Measurements from ENCODE around the gene FYB1.

The FYB1 gene

DNA sequence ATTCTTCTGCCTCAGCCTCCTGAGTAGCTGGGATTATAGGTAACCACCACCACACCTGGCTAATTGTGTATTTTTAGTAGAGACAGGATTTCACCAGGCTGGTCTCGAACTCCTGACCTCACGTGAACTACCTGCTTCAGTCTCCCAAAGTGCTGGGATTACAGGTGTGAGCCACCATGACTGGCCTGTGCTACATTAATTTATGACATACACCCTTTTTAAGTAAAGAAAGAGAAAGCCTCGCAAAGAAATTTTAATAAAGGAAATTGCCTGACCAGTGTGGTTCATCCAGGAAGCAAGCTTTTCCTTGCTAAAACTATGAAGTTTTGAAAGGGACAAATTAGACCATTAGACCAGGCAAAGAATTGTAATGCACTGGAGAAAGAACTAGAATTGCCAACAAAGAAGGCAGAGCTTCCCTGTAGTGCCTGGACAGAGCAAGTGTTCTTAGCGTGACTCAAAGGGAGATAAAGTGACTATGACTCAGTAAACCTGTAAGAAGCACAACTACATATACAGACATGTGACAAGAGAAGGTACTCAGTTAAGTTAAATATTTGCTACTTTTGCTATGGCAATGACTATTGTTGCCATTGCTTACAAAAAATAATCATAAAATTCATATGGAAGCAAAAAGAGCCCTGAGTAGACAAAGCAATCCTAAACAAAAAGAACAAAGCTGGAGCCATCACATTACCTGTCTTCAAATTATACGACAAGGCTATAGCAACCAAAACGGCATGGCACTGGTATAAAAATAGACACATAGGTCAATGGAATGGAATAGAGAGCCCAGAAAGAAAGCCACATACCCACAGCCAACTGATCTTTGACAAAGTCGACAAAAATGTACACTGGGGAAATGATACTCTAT, 54.6 kb downstream of the FYB1 start:
- H3K27me3 Mint-ChIP-seq, result no peaks in the 10 kb centered on the region
- peak overlapping the region; percentile 91 for H3K27ac Mint-ChIP-seq
- H3K36me3 Mint-ChIP-seq, result peaks cover 64% of the 10 kb centered on the region
- H3K9me3 Mint-ChIP-seq, result no peaks in the 10 kb centered on the region
- CTCF ChIA-PET, result interaction anchor here (0.6 to 3.6 kb wide), 9 partner anchors 11 to 52 kb away, joined by 3 to 18 read pairs (median 6); no protein-coding TSS in a partner anchor
- peaks cover 86% of the 10 kb centered on the region for H3K4me1 Mint-ChIP-seq
- DNase-seq, result no peak
- peak overlapping the region; percentile 52 for H3K4me3 Mint-ChIP-seq

GRCh38 chr5:39164016-39164415, 55.3 kb downstream of the FYB1 start:
- Mint-ChIP-seq H3K4me3 (peak overlapping the region; percentile 1), H3K27ac (peak overlapping the region; percentile 91), H3K4me1 (peaks cover 86% of the 10 kb centered on the region), H3K9me3 (no peaks in the 10 kb centered on the region), H3K36me3 (peaks cover 64% of the 10 kb centered on the region), H3K27me3 (no peaks in the 10 kb centered on the region)
- CTCF ChIA-PET, result interaction anchor here (1.1 to 3.6 kb wide), 5 partner anchors 11 to 53 kb away, joined by 3 to 18 read pairs (median 6); no protein-coding TSS in a partner anchor
- DNase-seq, result peak; percentile 64

GRCh38 chr5:39161578-39161977, 57.8 kb downstream of the FYB1 start:
- peaks cover 70% of the 10 kb centered on the region for H3K36me3 Mint-ChIP-seq
- no peaks in the 10 kb centered on the region for H3K27me3 Mint-ChIP-seq
- no peaks in the 10 kb centered on the region for H3K9me3 Mint-ChIP-seq
- H3K4me1 Mint-ChIP-seq, result peaks cover 86% of the 10 kb centered on the region
- DNase-seq, result no peak
- CTCF ChIA-PET, result interaction anchor here (1.9 kb wide), 1 partner anchor 11 kb away, joined by 8 read pairs; no protein-coding TSS in a partner anchor
- H3K27ac Mint-ChIP-seq, result no peak overlapping the region
- H3K4me3 Mint-ChIP-seq, result no peak overlapping the region

- CTCF ChIA-PET, result interaction anchor here (1.9 kb wide), 1 partner anchor 10 kb away, joined by 8 read pairs; no protein-coding TSS in a partner anchor
- DNase-seq, result no peak
- no peak overlapping the region for H3K4me3 Mint-ChIP-seq
Measured at GRCh38 chr5:39160576-39161213, 58.7 kb downstream of the FYB1 start.

DNA sequence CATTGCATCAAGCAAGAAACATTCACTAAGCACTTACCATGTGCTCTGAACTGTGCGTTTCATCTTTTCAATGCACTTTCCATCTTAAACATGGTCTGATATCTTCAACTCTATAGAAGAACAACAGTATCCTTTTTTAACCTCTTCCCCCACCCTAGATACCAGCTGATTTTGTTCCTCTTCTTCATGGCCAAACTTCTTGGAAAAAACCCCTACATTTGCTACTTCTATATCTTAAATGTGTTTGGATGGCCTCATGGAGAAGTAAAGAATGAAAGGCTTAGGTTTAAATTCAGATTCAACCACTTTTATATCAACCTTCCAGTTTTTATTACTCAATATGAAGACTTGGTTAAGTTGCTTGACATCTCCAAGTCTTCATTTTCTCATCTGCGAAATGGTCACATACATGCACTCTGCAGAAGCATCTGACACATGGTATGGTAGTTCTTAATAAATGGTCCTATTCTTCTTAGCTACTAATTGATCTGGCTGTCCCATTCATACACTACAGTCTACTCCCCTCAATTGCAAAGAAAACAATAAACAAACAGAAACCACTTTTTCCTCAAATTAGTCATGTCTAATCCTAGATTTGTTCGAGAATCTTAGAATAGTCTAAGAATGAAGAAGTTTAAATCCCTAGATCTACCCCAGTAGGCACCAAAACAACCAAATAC, 59.4 kb downstream of the FYB1 start:
- no peak overlapping the region for H3K4me3 Mint-ChIP-seq
- no peak overlapping the region for H3K27ac Mint-ChIP-seq
- CTCF ChIA-PET, result interaction anchor here (1.9 kb wide), 1 partner anchor 10 kb away, joined by 8 read pairs; no protein-coding TSS in a partner anchor
- no peaks in the 10 kb centered on the region for H3K27me3 Mint-ChIP-seq
- no peaks in the 10 kb centered on the region for H3K9me3 Mint-ChIP-seq
- peaks cover 83% of the 10 kb centered on the region for H3K4me1 Mint-ChIP-seq
- peaks cover 64% of the 10 kb centered on the region for H3K36me3 Mint-ChIP-seq
- no peak for DNase-seq

More at GRCh38 chr5:39160576-39161213, 58.7 kb downstream of the FYB1 start:
- H3K27ac Mint-ChIP-seq, result no peak overlapping the region
- no peaks in the 10 kb centered on the region for H3K27me3 Mint-ChIP-seq
- peaks cover 86% of the 10 kb centered on the region for H3K4me1 Mint-ChIP-seq
- H3K9me3 Mint-ChIP-seq, result no peaks in the 10 kb centered on the region
- peaks cover 68% of the 10 kb centered on the region for H3K36me3 Mint-ChIP-seq

- no peak for DNase-seq
- H3K9me3 Mint-ChIP-seq, result no peaks in the 10 kb centered on the region
- CTCF ChIA-PET, result interaction anchor here (0.8 kb wide), 1 partner anchor 59 kb away, joined by 3 read pairs; no protein-coding TSS in a partner anchor
- peaks cover 60% of the 10 kb centered on the region for H3K36me3 Mint-ChIP-seq
- no peak overlapping the region for H3K27ac Mint-ChIP-seq
- H3K4me1 Mint-ChIP-seq, result peaks cover 80% of the 10 kb centered on the region
- H3K27me3 Mint-ChIP-seq, result no peaks in the 10 kb centered on the region
- no peak overlapping the region for H3K4me3 Mint-ChIP-seq
Measured at GRCh38 chr5:39158786-39159185, 60.6 kb downstream of the FYB1 start.

GRCh38 chr5:39158127-39158593, 61.2 kb downstream of the FYB1 start:
- Mint-ChIP-seq H3K27me3 (no peaks in the 10 kb centered on the region), H3K9me3 (no peaks in the 10 kb centered on the region), H3K36me3 (peaks cover 63% of the 10 kb centered on the region), H3K4me1 (peaks cover 77% of the 10 kb centered on the region), H3K4me3 (no peak overlapping the region), H3K27ac (no peak overlapping the region)
- no peak for DNase-seq
- CTCF ChIA-PET, result interaction anchor here (0.6 to 2.5 kb wide), 2 partner anchors 59 to 78 kb away, joined by 3 to 9 read pairs; no protein-coding TSS in a partner anchor

DNA sequence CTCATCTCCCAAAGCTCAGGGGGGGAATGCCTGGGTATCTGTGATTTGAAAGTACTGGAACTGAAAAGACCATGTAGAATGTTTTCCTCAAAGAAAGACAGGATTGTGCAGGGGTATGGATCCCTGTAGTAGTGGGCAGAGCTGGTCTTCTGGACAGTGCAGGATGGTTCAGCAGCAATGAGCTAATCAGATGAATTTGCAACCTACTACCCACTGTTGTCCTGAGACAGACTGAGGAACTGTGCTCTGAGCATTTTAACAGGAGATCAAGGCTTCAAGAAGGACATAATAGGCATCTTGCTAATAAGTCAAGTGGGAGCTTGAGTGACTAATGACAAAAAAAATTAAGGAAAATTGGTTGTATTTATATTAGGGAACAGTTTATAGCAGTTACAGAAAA, 61.7 kb downstream of the FYB1 start:
- Mint-ChIP-seq H3K4me1 (peaks cover 80% of the 10 kb centered on the region), H3K36me3 (peaks cover 67% of the 10 kb centered on the region), H3K27me3 (no peaks in the 10 kb centered on the region), H3K4me3 (no peak overlapping the region), H3K27ac (no peak overlapping the region), H3K9me3 (no peaks in the 10 kb centered on the region)
- DNase-seq, result no peak
- CTCF ChIA-PET, result interaction anchor here (0.6 to 2.5 kb wide), 3 partner anchors 17 to 77 kb away, joined by 3 to 9 read pairs (median 3); no protein-coding TSS in a partner anchor

DNA sequence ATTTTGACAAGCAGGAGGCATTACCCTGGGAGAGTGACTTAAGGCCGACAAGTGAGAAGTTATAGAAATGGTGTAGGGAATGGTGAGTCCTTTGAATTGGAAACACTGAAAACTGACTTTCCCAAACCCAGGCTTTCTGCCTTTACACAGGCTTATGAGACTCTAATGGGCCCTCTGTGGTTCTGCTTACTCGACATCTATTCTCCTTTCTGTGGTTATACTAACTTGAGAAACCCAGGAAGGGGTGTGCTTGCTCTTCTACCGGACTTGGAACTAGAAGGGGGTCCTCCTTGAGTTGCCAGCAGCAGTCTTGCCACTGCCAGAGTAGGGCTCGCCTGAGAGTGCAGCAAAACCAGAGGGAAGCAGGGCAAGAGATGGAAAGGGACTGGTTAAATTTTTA, 63.3 kb downstream of the FYB1 start:
- H3K4me1 Mint-ChIP-seq, result peaks cover 84% of the 10 kb centered on the region
- peak overlapping the region; percentile 74 for H3K27ac Mint-ChIP-seq
- peaks cover 73% of the 10 kb centered on the region for H3K36me3 Mint-ChIP-seq
- no peak overlapping the region for H3K4me3 Mint-ChIP-seq
- CTCF ChIA-PET, result interaction anchor here (1.5 to 2.5 kb wide), 2 partner anchors 30 to 61 kb away, joined by 3 to 9 read pairs; no protein-coding TSS in a partner anchor
- H3K27me3 Mint-ChIP-seq, result no peaks in the 10 kb centered on the region
- no peak for DNase-seq
- H3K9me3 Mint-ChIP-seq, result no peaks in the 10 kb centered on the region

GRCh38 chr5:39151745-39152144, 67.6 kb downstream of the FYB1 start:
- Mint-ChIP-seq H3K4me3 (no peak overlapping the region), H3K4me1 (peaks cover 68% of the 10 kb centered on the region), H3K27me3 (no peaks in the 10 kb centered on the region), H3K27ac (peak overlapping the region; percentile 79), H3K36me3 (peaks cover 62% of the 10 kb centered on the region), H3K9me3 (no peaks in the 10 kb centered on the region)
- no peak for DNase-seq
- CTCF ChIA-PET, result interaction anchor here (1.5 to 7.4 kb wide), 2 partner anchors 60 to 65 kb away, joined by 4 to 52 read pairs; no protein-coding TSS in a partner anchor

DNA sequence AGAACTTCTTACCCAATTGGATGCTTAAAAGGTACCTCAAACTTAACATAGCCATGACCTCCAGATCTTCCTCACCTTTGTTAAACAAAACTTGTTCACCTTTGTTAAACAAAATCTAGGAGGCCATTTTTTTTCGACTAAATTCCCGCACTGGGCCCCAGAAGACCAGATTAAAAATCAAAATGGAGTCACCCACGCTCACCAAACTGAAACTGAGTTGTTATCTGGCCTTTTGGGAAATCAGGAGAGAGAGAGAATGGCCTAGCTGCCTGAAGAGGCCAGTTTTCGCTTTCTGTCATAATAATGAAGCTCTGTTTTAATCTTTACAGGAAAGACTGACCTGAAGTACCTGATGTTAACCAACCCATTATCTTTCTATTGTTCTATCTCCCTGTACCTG, 69.4 kb downstream of the FYB1 start:
- CTCF ChIA-PET, result interaction anchor here (1.3 to 7.4 kb wide), 4 partner anchors 11 to 133 kb away, joined by 8 to 52 read pairs (median 10); no protein-coding TSS in a partner anchor
- no peak overlapping the region for H3K4me3 Mint-ChIP-seq
- H3K9me3 Mint-ChIP-seq, result no peaks in the 10 kb centered on the region
- H3K4me1 Mint-ChIP-seq, result peaks cover 58% of the 10 kb centered on the region
- H3K27ac Mint-ChIP-seq, result peak overlapping the region; percentile 30
- peaks cover 57% of the 10 kb centered on the region for H3K36me3 Mint-ChIP-seq
- DNase-seq, result no peak
- no peaks in the 10 kb centered on the region for H3K27me3 Mint-ChIP-seq

DNA sequence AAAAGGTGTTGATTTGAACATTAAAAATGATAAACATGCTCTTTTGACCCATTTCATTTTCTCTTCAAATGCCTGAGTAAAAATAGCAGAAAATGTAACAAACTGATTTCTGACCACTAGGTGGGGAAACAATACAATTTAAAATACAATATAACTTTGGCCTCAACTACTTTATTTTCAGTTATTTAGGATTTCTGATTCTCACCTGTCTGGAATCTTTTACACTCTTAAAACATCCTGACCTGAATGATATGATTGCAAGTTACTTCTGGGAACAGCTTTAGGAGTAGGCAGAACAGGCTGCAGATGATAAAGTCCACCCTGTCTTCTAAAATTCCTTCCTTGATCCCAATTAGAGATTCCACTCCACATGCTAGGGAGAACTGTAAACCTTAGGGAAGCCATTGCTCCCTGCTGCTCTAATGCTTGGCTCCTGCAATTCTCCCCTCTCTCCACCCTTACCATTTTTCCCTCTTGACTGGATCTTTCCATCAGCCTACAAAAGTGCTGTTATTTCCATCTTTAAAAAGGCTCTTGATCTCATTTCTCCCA, 70.3 kb downstream of the FYB1 start:
- no peaks in the 10 kb centered on the region for H3K9me3 Mint-ChIP-seq
- peaks cover 53% of the 10 kb centered on the region for H3K4me1 Mint-ChIP-seq
- peak overlapping the region; percentile 26 for H3K27ac Mint-ChIP-seq
- CTCF ChIA-PET, result interaction anchor here (1.3 to 7.4 kb wide), 4 partner anchors 11 to 134 kb away, joined by 8 to 52 read pairs (median 10); no protein-coding TSS in a partner anchor
- H3K36me3 Mint-ChIP-seq, result peaks cover 57% of the 10 kb centered on the region
- no peak for DNase-seq
- H3K27me3 Mint-ChIP-seq, result no peaks in the 10 kb centered on the region
- H3K4me3 Mint-ChIP-seq, result no peak overlapping the region

DNA sequence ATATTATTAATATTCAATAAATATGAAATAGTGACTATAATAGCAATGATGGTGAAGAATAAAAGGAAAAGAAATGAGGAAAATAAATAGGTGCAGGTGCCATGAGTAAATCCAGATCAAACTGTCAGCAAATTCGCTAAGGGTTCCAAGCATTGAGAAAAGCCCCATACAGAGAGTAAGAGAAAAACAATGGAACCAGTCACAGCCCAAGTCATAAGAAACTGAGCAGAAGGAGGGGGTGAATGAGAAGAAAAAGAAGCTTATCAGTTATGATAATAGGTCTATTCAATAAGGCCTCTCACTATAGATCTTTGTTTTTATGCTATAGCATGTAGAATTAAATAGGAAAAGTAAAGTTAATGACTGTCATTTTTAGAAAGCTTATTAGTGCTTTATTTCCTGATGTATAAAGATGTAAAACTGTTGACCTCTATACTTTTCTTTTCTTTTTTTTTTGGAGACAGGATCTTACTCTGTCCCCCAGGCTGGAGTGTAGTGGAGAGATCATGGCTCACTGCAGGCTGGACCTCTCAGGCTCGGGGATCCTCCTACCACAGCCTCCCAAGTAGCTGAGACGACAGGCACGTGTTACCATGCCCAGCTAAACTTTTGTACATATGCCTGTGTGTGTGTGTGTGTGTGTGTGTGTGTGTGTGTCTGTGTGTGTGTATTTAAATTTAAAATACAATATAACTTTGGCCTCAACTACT, 72.4 kb downstream of the FYB1 start:
- Mint-ChIP-seq H3K27me3 (no peaks in the 10 kb centered on the region), H3K36me3 (peaks cover 40% of the 10 kb centered on the region), H3K4me1 (peaks cover 34% of the 10 kb centered on the region), H3K27ac (no peak overlapping the region), H3K4me3 (no peak overlapping the region), H3K9me3 (no peaks in the 10 kb centered on the region)
- CTCF ChIA-PET, result interaction anchor here (0.9 to 7.4 kb wide), 4 partner anchors 49 to 137 kb away, joined by 3 to 52 read pairs (median 4); no protein-coding TSS in a partner anchor
- DNase-seq, result no peak
